GM18505 (cell line): ENCODE results near the gene GAS6.
"Not testable (repeated sequence)": the region's sequence is repeated elsewhere in the genome, so short reads cannot be mapped to it uniquely, and the experiment has no call there.

Experiments
- ATAC-seq: cut with Tn5 transposase; IDR thresholded peaks from one replicate; pipeline ENCODE4 v1.9.1; 2021; ENCODE audit not compliant: unreplicated experiment
- POLR2A ChIP-seq: IDR thresholded peaks from 4 replicates; pipeline ENCODE4 v1.6.1; 2011; ENCODE audit warnings: borderline replicate concordance; ENCODE audit not compliant: insufficient read depth, insufficient read length; ENCODE audit errors: extremely low read depth

Gene GAS6

DNA sequence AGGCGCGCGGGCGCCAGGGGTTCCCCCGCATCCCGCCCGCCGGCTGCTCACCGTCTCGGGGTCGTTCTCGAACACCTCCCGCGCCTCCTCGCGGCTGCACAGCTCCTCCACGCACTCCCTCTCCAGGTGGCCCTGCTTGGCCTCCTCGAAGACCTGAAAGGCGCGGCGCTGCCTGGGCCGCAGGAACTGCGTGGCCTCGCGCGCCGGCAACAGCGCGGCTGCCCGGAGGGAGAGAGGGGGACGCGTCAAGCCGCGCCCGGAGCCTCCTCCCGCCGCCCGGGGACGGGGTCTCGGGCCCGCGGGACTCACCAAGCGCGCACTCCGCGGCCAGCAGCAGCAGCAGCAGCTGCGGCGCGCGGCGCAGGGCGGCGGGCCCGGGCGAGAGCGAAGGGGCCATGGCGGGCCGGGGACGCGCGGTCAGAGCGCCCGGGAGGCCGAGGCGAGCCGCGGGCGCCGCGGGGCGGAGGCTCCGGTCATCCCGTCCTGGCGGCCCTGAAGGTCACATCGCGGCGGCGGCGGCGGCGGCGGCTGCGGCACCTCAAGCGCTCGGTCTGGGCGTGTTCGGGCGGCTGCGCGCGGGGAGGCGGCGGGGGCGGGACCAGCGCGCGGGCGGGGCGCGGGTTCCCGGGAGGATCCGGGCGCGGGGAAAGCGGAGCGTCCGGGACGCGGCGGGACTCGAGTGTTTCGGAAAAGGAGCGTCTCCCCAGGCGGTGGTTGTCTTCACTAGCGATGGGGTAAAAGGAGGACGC lies at the start of gene GAS6:
Gene GAS6 (minus strand): TSS at position 553 of the 749 bp plus-strand sequence. CDS start 156 bp downstream, at position 397.
- TF ChIP-seq POLR2A, result no peak
- no peak for ATAC-seq

DNA sequence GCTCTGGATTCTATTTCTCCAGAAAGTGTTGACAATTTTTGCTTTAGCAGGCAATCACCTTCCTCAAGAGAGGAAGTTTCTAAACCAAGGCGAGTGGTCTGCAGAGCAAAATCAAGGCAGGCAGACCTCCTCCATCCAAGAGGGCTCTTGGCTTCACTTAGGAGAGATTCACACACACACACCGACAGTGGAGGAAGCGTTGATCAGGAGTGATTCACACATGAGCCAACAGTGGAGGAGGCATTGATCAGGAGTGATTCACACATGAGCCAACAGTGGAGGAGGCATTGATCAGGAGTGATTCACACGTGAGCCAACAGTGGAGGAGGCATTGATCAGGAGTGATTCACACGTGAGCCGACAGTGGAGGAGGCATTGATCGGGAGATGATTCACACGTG lies 49.5 kb upstream of the GAS6 start:
- ATAC-seq, result not testable (repeated sequence)

DNA sequence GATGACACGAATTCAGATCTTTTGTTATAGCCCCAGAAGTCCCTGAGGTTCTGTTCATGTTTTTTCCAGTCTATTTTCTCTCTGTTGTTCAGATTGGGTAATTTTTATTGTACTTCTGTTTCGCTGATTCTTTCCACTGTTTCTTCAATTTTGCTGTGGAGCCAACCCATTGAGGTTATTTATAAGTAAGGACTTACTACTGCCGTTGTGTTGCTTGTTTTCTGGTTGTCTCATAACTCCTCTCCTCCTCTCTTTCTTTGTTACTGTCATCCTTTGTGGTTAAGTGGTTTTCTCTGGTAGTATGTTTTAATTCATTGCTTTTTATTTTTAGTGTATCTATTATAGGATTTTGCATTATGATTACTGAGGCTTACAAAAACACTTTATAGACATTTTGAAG lies 48.7 kb upstream of the GAS6 start:
- ATAC-seq, result no peak
- no peak for TF ChIP-seq POLR2A

DNA sequence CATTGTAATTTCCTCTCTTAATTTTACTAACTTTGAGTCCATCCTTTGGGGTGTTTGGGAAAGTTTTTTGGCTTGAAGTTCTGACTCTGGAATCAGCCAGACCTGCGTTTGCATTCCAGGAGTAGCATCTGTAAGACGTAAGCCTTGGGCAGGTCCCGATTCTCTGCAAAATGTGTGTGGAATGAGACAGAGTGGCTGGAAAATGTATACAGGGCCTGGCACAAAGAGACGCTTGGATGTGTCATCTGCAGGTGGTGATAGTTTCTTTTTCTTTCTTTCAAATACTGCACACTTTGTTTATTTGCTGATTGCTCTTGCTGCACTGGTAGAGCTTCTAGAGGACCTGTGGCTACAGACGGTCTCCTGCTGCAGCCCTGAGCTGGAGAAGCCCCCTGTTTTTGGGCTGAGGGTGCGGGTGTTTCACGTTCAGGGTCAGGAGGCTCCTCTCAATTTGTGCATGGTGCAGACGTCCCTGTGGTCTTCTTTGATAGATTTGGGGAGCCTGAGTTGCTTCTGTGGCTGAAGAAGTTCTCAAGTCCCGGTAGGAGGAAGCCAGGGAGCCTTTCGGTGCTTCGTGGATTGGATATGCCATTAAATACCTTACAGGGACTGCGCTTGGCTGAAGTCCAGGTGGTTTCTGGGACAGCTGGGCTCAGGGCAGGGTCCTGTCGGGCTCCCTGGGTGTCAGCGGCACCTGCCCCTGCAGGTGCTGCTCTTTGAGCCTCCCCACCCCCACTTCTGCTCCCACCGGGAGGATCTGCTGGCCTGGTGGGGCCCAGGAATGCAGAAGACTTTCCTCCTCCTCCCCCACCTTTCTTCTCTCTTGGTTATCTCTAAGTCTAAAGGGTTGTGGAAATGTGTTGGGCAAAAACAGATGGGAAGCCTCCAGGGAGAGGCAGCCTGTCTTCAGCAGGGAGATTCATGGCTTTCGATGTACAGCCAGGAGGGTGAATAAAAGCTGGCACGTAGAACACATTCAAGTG lies 44.0 kb upstream of the GAS6 start:
- no peak for ATAC-seq

DNA sequence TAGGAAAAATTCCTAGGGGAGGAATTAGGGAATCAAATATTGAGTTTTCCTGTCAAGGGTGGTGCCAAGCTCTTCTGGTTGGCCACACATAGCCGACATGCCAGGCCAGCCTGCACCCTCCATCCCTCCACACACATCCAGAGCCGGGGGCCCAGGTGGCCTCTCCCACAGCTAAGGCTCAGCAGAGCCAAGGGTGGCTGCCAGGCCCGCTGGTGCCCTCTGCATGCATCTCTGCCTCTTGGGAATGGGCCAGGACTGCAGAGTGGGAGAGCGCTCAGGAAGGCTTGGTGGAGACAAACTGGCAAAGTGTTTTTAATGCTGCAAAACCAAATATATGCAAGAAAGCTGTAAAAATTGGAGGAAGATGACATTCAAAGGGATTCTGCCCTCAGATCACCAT lies 42.7 kb upstream of the GAS6 start:
- no peak for ATAC-seq
- no peak for TF ChIP-seq POLR2A

More for the DNA sequence above, 44.0 kb upstream of the GAS6 start:
- TF ChIP-seq POLR2A, result no peak

DNA sequence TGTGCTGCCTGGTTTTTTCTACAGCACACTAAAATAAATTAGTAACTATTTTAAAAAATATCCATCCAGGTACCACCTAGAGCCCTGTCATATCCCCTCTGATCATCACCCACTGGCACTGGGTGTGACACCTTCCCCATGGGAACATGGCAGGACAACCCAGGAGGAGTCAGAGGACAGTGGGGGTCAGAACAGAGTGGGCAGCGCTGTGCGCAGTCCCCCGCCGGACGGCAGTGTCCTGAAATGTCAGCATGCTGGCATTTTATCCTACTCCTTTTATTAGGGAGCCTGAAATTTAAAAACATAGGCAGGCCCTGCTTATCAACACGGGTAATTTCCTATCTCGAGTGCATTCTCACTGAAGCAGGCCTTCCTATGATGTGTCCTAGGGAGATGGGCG lies 42.1 kb upstream of the GAS6 start:
- no peak for ATAC-seq
- TF ChIP-seq POLR2A, result no peak

DNA sequence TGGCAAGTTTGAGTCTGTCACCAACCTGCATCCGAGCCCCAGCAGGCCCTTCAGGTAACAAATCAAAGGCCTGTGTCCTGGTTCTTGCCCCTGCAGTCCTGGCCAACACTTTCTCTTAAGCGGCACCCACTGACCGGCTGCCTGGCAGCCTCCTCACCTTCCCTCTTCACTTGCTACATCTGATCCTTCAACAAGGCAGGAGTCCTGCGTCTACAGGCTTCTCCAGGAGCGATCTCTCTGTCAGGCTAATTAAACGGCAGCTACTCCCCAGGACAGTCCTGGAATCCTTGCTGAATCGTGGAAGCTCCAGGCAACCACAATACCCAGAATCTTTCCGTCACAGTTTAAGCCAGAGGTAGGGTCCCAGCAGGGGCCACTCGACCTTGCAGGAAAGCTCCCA lies 41.1 kb upstream of the GAS6 start:
- ATAC-seq, result no peak
- TF ChIP-seq POLR2A, result no peak

DNA sequence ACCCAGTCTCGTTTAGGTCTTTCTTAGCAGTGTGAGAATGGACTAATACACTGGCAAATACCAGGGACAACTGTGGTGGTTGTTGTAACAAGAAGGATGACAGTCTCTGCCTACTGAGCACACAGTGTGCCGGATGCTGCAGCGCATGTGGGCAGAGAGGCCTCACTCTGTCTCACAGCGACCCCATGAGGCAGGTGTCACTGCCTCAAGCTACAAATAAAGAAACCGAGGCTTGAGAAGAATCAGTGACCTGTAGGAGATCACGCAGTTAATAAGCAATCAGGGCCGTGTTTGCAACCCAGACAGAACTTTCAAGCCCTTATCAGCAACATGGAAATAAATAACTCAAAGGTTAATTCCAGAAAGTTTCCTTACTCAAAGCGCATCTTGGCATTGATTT lies 40.5 kb upstream of the GAS6 start:
- ATAC-seq, result no peak
- no peak for TF ChIP-seq POLR2A

DNA sequence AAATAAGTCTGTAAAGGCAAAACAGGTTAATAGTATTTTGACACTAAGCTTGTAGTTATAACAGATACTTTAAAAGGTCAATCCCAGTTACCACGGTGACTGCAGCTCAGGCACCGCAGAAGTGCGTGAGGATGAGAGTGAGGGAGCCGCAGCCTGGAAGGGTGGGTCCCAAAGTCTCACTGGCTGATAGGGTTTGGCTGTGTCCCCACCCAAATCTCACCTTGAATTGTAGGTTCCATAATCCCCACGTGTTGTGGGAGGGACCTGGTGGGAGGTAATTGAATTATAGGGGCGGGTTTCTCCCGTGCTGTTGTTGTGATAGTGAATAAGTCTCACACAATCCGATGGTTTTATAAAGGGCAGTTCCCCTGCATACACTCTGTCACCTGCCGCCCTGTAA lies 40.0 kb upstream of the GAS6 start:
- ATAC-seq, result no peak
- no peak for TF ChIP-seq POLR2A

DNA sequence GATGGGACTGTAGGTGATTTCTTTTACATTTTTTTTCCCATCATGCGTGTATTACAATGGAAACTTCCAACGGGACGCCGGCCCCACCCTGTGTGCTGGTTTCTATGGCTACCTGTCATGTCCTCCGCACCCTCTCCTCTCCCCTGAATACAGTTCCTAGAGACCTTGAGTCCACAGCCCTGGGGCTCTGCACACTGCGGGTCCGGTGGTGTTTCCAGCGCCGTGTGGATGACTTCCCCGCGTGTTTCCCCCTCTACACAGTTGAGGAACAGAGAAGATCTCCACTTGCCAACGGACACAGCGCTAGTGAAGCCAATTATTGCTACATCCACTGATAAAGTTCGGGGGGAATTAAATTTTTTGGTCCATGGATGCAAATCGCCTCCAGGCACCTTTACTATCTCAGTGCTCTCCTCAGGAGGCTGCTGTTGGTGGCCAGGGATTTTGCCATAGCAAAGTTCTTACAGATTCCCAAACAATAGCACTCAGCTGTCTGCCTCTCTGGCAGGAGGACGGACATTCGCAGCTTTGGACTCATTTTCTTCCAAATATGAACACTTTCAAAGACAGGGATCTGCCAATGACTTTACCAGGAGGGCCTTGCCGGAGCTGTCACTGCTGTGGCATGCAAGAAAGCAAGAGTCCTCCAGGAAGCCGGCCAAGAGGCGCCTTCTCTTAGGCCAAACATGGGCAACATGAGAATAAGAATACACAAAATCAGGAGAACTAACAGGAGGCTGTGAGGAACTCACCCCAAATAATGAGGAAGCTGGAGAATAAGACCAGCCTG lies 39.3 kb upstream of the GAS6 start:
- no peak for ATAC-seq
- TF ChIP-seq POLR2A, result no peak

DNA sequence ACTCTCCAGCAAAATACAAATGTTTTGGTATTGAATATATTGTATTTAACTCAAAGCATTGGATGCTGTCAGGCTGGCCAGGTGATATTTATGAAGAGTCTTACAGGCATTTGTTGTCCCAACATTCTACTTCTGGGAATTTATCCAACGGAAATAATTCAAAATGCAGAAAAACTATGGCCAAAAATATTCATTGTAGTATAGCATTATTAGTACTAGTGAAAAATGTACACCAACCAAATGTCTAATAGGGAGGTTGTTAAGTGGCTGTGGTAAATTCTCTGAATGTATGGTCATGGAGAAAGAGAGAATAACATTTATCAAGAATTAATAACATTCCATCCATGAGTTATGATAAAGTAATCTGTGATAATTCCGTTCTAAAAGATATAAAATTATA lies 38.6 kb upstream of the GAS6 start:
- no peak for TF ChIP-seq POLR2A
- no peak for ATAC-seq

DNA sequence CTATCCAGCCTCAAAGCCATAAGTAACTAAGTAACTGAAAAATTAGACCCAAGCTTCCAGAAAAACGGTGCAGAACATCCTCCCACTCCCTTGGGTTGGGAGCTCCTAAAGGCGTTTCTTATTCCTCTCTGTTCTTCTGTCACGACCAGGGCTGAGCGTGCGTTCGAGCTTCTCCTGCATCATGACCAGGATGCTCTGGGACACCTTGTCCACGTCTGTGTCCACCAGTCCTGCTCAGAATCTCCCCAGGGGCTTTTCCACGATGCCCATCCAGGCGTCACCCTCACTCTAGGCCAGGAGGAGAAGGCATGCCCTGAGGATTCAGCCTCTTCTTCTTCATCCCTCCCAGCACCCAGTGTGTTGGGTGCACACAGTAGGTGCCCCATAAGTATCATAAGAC lies 37.8 kb upstream of the GAS6 start:
- no peak for ATAC-seq
- TF ChIP-seq POLR2A, result no peak

DNA sequence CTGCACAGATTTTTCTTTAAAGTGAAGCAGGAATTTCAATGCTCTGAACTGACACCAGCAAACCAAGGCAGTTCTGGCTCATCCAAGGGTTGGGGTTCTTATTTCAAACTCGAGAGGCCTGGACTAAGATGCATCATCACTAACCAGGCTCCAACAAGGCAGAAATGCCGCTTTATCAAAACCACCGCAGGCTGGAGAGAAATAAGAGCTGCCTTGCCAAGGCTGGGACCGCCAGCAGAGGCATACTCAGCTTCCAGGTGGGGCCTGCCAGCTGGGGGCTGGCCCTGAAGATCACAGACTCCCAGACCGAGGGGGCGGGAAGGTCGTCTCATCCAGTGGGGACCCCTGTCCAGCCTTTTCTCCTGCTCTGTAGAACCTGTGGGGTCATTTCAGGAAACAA lies 37.4 kb upstream of the GAS6 start:
- no peak for ATAC-seq
- TF ChIP-seq POLR2A, result no peak
